ENCODE data around the gene SPRY1. TPM values are rescaled to one million over a fixed set of nuclear protein-coding genes. Genes with fewer than 3 reads are reported as not detected.

The SPRY1 gene
- total and polyA plus RNA-seq, 4 donors, result 11.1 to 20.3 (median 12.4) TPM

DNA sequence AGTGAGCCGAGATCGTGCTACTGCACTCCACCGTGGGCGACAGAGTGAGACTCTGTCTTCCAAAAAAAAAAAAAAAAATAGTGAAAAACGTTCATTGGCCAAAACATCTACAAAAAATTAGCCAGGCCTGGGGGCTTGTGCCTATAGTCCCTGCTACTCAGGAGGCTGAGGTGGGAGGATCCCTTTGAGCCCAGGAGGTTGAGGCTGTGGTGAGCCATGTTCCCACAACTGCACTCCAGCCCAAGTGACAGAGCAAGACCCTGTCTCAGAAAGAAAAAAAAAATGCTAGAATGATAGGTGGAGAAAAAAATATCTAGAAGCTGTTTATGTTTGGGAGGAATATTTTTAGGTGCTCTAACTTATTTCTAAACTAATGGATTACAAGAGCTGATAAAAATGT is 14.9 kb downstream of the SPRY1 start (continued):
- TF ChIP-seq, protein P1, sequence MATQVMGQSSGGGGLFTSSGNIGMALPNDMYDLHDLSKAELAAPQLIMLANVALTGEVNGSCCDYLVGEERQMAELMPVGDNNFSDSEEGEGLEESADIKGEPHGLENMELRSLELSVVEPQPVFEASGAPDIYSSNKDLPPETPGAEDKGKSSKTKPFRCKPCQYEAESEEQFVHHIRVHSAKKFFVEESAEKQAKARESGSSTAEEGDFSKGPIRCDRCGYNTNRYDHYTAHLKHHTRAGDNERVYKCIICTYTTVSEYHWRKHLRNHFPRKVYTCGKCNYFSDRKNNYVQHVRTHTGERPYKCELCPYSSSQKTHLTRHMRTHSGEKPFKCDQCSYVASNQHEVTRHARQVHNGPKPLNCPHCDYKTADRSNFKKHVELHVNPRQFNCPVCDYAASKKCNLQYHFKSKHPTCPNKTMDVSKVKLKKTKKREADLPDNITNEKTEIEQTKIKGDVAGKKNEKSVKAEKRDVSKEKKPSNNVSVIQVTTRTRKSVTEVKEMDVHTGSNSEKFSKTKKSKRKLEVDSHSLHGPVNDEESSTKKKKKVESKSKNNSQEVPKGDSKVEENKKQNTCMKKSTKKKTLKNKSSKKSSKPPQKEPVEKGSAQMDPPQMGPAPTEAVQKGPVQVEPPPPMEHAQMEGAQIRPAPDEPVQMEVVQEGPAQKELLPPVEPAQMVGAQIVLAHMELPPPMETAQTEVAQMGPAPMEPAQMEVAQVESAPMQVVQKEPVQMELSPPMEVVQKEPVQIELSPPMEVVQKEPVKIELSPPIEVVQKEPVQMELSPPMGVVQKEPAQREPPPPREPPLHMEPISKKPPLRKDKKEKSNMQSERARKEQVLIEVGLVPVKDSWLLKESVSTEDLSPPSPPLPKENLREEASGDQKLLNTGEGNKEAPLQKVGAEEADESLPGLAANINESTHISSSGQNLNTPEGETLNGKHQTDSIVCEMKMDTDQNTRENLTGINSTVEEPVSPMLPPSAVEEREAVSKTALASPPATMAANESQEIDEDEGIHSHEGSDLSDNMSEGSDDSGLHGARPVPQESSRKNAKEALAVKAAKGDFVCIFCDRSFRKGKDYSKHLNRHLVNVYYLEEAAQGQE (IDR thresholded peaks at IDR 0.05), result no peak

DNA sequence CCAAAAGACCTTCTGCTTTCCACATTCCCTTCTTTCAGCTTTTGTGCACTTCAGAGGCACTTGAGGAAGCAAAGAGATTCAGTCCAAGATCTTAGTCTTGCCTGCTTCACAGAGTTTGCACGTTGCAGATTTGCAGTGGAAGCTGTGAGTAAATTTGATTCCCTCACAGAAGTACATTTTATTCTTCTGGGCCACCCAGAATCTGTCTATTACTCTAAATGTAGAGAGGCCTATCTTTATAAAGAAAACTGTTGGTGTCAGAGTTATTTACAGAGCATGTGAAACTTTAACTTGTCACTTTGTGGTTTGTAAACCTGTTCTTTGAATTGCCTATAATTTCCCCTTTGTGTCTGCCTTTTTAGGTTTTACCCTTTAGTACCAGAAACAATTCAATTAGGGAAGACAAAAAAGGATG is 15.5 kb downstream of the SPRY1 start:
- WGBS, result 8% methylated on average over 1 of the region's 1 CpG
- no peak for TF ChIP-seq EGR1 (IDR thresholded peaks at IDR 0.05; ENCODE audit: low read depth in 2 of 2)
- TF ChIP-seq, protein P2, sequence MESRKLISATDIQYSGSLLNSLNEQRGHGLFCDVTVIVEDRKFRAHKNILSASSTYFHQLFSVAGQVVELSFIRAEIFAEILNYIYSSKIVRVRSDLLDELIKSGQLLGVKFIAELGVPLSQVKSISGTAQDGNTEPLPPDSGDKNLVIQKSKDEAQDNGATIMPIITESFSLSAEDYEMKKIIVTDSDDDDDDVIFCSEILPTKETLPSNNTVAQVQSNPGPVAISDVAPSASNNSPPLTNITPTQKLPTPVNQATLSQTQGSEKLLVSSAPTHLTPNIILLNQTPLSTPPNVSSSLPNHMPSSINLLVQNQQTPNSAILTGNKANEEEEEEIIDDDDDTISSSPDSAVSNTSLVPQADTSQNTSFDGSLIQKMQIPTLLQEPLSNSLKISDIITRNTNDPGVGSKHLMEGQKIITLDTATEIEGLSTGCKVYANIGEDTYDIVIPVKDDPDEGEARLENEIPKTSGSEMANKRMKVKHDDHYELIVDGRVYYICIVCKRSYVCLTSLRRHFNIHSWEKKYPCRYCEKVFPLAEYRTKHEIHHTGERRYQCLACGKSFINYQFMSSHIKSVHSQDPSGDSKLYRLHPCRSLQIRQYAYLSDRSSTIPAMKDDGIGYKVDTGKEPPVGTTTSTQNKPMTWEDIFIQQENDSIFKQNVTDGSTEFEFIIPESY (IDR thresholded peaks at IDR 0.05), result no peak
- peak in 1 of 2 donors; percentile 3 for TF ChIP-seq HNF4A (conservative IDR thresholded peaks at IDR 0.05)
- TF ChIP-seq YY1 (IDR thresholded peaks at IDR 0.05), result no peak
- TF ChIP-seq, protein P1 (IDR thresholded peaks at IDR 0.05), result no peak
- no peak for TF ChIP-seq JUND (IDR thresholded peaks at IDR 0.05)
- Histone ChIP-seq H3K4me3 (ENCODE audit: low read depth in 1 of 3, low read length in 3 of 3) (no peak overlapping the region), H3K9me3 (ENCODE audit: control insufficient read depth in 4 of 4, low read length in 3 of 4) (no peaks in the 10 kb centered on the region), H3K27ac (ENCODE audit: low read depth in 1 of 2, low read length in 2 of 2) (peak overlapping the region in 1 of 2 donors; percentile 15), H3K27me3 (ENCODE audit: control insufficient read depth in 4 of 4, insufficient read depth in 4 of 4, low read length in 3 of 4) (no peaks in the 10 kb centered on the region), H3K4me1 (ENCODE audit: control insufficient read depth in 4 of 4, insufficient read depth in 4 of 4, low read length in 3 of 4) (peaks cover 6 to 21% (median 15%) of the 10 kb centered on the region in 4 donors), H3K9ac (ENCODE audit: low read depth in 1 of 2, low read length in 2 of 2) (no peak overlapping the region), H3K36me3 (ENCODE audit: control insufficient read depth in 4 of 4, insufficient read depth in 3 of 4, low read depth in 1 of 4, low read length in 3 of 4) (no peaks in the 10 kb centered on the region)
- DNase-seq (ENCODE audit: low spot score), result no peak

DNA sequence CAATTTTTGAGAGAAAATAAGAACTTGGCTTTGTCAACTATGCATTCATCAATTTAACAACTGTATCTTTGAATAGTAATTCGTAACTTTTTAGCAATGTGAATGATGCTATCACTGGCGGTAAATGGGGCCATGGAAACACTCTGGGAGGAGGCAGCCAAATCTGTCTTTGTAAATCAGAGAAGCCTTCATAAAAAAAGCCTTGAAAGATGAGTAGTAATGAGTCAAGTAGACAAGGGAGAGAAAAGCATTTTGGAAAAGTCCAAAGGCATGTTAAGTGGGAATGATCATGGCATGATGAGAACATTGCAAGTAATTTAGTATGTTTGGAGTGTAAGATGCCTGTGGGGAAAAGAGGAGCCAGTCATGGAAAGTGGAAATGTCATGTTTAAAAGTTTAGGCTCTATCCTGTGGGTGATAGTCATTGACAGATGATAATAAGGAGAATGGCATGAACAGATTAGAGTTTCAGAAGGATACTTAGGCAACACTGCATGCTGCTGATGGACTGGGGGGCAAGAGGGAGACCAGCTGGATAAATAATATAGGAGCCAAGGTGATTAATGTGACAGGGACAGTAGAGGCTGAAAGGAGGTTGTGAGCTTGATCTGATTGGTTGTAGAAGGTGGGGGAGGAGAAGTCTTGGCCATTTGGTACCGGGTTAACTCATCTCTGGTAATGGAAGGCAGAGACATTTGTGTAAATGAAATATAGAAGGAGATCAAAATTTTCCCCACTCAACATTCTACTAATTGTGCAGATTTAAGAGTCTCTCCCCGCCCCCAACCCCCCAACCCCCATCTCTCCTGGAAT is 16.3 kb downstream of the SPRY1 start:
- WGBS, result 72% methylated on average over 4 of the region's 4 CpGs
- Histone ChIP-seq H3K9me3 (ENCODE audit: control insufficient read depth in 4 of 4, low read length in 3 of 4) (no peaks in the 10 kb centered on the region), H3K27ac (ENCODE audit: low read depth in 1 of 2, low read length in 2 of 2) (peak overlapping the region in 1 of 2 donors; percentile 43), H3K9ac (ENCODE audit: low read depth in 1 of 2, low read length in 2 of 2) (no peak overlapping the region), H3K4me3 (ENCODE audit: low read depth in 1 of 3, low read length in 3 of 3) (no peak overlapping the region), H3K4me1 (ENCODE audit: control insufficient read depth in 4 of 4, insufficient read depth in 4 of 4, low read length in 3 of 4) (peaks cover 6 to 21% (median 15%) of the 10 kb centered on the region in 4 donors), H3K27me3 (ENCODE audit: control insufficient read depth in 4 of 4, insufficient read depth in 4 of 4, low read length in 3 of 4) (no peaks in the 10 kb centered on the region), H3K36me3 (ENCODE audit: control insufficient read depth in 4 of 4, insufficient read depth in 3 of 4, low read depth in 1 of 4, low read length in 3 of 4) (no peaks in the 10 kb centered on the region)
- no peak for DNase-seq (ENCODE audit: low spot score)
- TF ChIP-seq, protein P3, sequence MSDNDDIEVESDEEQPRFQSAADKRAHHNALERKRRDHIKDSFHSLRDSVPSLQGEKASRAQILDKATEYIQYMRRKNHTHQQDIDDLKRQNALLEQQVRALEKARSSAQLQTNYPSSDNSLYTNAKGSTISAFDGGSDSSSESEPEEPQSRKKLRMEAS (IDR thresholded peaks at IDR 0.05), result no peak
- TF ChIP-seq NR2F2 (IDR thresholded peaks at IDR 0.05) (no peak), YY1 (IDR thresholded peaks at IDR 0.05) (no peak), HNF4G (IDR thresholded peaks at IDR 0.05) (no peak), JUND (IDR thresholded peaks at IDR 0.05) (no peak), FOXA1 (IDR thresholded peaks at IDR 0.05) (no peak), GABPA (IDR thresholded peaks at IDR 0.05 in 1 of 2, conservative IDR thresholded peaks at IDR 0.05 in 1 of 2) (no peak), FOXA2 (IDR thresholded peaks at IDR 0.05) (no peak), SP1 (IDR thresholded peaks at IDR 0.05) (no peak)
- TF ChIP-seq, protein P2 (IDR thresholded peaks at IDR 0.05), result no peak
- TF ChIP-seq, protein P4, sequence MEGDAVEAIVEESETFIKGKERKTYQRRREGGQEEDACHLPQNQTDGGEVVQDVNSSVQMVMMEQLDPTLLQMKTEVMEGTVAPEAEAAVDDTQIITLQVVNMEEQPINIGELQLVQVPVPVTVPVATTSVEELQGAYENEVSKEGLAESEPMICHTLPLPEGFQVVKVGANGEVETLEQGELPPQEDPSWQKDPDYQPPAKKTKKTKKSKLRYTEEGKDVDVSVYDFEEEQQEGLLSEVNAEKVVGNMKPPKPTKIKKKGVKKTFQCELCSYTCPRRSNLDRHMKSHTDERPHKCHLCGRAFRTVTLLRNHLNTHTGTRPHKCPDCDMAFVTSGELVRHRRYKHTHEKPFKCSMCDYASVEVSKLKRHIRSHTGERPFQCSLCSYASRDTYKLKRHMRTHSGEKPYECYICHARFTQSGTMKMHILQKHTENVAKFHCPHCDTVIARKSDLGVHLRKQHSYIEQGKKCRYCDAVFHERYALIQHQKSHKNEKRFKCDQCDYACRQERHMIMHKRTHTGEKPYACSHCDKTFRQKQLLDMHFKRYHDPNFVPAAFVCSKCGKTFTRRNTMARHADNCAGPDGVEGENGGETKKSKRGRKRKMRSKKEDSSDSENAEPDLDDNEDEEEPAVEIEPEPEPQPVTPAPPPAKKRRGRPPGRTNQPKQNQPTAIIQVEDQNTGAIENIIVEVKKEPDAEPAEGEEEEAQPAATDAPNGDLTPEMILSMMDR (IDR thresholded peaks at IDR 0.05; ENCODE audit: low read depth, low read length, missing input control), result no peak

All from liver (tissue), 9 donors.